Head of caudate nucleus (tissue), 42 donors: Measurements from ENCODE around the gene OR2H1.

Experiments
- DNase-seq, 42 donors: peaks; one replicate each; pipeline versions ENCODE4 v3.0.0 to v3.0.0-alpha.2; 2020 to 2021; ENCODE audit warnings: mixed read lengths in 7 of 42
- intact Hi-C: fragments of 100-400 bp; cut with DNase I; formaldehyde crosslinking; loops from one replicate; pipeline ENCODE4 v1.15.0; 2022

The OR2H1 gene

DNA sequence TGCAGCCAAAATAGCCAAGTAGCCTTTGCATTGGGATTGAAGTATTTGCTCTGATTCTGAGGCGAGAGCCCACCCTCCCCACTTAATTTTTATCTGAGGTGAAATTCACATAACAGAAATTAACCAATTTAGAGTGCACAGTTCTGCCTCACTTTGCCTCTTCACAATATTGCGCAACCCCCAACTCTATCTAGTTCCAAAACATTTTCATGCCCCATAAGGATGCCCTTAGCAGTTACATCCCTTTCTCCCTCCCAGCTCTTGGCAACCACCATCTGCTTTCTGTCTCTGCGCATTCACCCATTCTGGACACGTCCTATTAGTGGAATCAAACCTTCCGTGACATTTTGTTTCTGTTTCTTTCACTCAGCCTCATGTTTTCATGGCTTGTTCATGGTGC is 21.8 kb downstream of the OR2H1 start:
- no peak for DNase-seq
- intact Hi-C loops, result no loop called here

DNA sequence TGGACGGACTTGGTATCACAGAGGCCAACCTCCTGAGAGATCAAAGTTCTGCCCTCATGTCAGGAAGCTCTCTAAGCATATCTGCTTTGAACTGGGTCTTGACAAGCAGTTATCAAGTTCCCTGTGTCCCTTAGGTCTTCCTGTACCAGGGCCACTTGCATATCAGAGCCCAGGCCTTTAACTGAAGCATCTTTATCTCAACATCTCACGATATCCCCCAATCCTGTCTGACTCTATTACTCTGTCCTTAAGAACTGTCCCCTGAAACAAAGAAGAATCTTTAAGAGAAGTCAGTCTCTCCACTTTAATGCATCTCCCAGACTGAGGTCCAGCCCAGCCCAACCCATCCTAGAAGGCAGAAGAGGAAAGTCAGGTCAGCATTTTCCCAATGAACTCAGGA is 22.6 kb downstream of the OR2H1 start:
- intact Hi-C loops, result no loop called here
- no peak for DNase-seq

DNA sequence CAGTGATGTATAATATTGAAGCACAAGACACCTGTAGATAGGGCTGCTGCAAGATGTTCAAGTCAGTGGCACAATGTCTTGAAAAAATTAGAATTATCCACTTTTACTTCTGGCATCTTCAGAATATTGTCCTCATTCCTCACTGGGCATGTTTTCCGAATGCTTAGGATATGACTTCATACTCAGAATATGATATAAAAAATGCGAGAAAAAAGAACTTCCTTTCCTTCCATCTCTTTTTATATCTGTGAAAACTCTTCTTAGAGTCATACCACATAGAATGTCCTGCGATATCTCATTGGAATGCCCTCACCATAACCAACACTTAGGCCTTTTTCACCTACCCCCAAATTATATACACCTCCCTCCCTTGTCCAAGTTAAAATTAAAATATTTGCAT is 26.2 kb downstream of the OR2H1 start:
- no peak for DNase-seq
- intact Hi-C loops, result no loop called here

DNA sequence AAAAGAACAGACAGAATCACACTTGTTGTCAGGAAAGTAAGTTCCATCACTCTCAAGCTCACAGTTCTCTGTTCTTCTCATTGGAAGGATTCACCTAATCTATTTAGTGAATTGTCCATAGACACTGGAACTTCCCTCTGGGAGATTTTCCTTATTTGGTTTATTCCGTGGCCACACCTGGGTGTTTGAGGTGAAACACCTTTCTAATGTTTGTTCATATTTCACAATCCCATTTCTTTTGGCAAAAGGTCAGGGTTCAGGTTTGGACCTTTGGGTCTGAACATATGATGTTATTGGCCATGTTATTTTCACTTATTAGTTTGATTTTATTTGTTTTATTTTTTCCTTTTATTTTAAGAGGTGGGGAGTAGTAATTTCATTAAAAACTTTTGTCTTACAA is 26.8 kb downstream of the OR2H1 start:
- no peak for DNase-seq
- intact Hi-C loops, result no loop called here

DNA sequence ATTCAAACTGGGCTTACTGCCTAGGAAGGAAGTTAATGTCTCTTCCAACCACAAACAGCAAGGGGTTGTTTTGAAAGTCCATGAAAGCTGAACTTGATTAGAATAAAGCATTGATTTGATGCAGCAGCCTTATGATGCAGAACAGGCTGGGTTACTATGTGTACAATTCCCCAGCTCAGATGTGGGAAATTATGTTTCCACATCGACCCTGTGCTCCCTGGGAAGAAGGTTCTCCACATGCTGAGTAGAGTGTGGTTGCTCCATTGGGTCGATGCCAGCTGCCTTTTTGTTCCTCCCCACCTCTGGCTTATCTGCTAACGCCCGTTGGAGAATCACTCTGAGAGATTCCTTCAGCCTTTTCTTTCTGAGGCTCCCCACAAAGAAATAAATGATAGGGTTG is 29.6 kb downstream of the OR2H1 start:
- intact Hi-C loops, result no loop called here
- DNase-seq, result peak in 1 of 42 donors; percentile 10

DNA sequence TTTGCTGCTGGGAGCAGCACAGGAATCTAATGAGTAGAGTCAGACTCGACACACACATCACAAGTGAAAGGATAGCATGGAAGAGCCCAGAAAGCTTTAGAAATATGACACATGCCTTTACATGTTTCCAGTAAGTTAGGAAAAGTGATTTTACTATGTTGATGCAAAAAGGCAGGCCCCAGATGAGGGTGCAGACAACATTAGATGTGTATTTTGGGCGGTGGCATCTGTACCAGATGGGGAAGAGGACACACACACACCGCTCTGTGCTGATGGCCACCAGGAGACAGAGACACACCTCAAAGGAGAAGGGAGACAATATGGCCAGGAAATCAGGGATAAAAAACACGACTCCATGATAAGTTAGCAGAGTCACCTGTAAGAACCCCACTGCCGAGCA is 30.2 kb downstream of the OR2H1 start:
- DNase-seq, result peak in 1 of 42 donors; percentile 24
- intact Hi-C loops, result no loop called here

DNA sequence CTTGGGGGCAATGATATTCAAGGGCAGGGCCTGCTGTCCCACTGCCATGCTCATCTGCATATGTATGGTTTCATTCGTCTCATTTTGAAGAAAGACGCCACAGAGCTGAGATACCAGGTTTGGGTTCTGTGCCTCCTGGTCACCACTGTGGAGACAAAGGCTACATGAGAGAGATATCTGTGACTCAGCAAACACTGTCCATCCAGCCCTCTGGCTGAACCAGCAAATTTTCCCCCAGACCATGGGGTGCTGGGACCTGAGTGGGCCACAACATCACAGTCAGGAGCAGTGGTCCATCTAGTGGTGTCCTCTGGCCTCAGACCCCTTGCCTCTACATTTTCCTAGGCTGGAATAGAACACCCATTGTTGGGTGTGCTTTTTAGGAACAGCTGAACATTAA is 30.7 kb downstream of the OR2H1 start, which contains the start of gene MAS1L:
TSS of gene MAS1L (minus strand) at position 297 of the 400 bp plus-strand sequence. CDS start at position 243, 54 bp downstream.
- DNase-seq, result peak in 1 of 42 donors; percentile 7

DNA sequence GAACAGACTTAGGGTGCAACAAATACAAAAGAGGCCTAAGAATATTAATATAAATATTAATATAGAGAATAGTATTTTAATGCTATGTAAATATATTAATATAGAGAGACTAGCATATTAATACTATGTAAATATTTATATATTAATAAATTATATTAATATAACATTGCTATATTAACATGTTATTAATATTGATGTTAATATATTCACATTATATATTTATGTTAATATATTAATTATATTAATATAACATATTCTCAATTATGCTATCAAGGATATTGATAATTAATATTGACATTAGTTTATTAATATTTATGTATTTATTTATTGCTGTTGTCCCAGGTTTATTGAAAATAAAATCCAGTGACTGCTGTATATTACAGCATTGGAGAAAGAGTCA is 31.9 kb downstream of the OR2H1 start:
- no peak for DNase-seq
- intact Hi-C loops, result no loop called here

More for the DNA sequence above, 30.7 kb downstream of the OR2H1 start, which contains the start of gene MAS1L:
- intact Hi-C loops, result no loop called here

DNA sequence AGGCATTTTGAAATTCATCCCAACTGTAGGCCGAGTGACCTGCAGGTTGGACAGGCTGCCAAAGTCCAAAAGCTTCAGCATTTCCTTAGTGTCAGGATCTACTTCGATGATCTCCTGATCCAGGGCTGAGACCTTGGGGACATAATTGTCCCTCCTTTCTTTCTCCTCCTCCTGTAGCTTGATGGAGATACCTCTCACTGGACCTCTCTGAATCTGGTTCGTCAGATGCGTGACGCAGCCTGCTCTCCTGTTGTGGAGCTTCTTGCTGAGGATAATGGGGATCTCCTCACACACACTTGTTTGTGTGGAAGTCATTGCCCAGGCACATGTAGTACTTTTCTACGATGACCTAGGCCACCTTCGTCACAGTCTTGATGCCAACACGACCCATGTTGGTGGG is 32.3 kb downstream of the OR2H1 start:
- DNase-seq, result no peak
- intact Hi-C loops, result no loop called here

DNA sequence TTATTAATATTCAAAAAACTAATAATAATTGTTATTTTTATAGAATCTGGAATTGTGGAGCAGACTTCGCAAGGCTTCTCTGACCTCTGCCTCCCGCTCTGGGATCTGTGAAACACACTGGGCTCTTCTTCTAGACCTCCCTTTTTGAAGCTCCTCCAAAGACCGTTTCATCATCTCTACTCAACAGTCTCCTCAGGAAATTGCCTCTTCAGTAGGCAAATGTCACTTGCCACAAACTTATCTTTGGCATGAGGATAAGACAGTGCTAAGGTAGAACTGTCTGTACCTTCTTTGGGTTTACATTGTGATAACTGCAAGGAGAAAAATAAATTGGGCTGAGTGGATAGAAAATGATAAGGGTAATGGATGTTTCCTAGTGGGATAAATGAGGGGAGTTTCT is 33.1 kb downstream of the OR2H1 start:
- peak in 1 of 42 donors; percentile 3 for DNase-seq
- intact Hi-C loops, result no loop called here

DNA sequence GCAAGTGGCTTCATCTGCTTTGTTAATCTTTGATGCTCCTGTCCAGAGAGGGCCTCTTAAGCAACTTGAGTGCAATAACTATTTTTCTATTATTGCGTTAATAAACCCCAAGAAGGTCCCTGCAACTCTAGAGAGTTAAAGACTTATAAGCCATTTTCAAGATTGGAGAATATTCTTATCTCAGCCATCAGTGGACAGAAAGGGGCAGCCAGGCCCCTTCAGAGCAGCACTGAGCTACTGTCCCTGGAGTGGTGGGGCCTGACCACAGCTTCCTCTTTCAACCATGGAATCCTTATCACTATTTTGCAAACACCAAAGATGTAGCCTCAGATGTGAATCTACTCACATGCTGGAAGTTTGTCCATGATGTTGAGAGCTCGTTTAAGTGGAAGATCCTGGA is 33.6 kb downstream of the OR2H1 start:
- DNase-seq, result no peak
- intact Hi-C loops, result no loop called here

DNA sequence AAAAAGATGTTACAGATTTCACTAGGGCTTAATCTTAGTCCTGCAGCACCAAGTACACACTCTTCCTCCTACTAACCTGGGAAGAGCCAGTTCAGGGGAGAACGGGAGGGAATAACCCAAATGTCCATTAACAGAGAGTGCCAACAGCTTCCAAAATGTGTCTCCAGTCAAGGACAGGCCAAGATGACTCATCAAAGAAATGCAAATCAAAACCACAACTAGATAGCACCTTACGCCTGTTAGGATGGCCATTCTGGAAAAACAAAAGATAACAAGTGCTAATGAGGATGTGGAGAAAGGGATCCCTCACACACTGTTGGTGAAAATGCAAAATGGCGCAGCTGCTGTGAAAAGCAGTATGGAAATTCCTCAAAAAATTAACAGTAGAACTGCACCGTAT is 34.6 kb downstream of the OR2H1 start:
- intact Hi-C loops, result no loop called here
- no peak for DNase-seq

DNA sequence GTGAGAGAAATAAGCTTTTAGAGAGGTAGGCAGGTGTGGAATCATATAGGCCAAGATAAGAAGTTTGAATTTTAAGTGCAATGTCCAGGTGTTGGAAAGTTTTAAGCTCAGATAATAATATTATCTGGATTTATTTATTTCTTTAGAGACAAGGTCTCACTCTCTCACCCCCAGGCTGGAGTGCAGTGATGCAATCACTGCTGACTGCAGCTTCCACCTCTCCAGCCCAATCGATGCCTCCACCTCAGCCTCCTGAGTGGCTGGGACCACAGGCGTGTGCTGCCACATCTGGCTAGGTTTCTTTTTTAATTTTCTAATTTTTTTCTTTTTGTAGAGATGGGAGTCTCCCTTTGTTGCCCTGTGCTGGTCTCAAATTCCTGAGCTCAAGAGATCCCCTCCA is 36.3 kb downstream of the OR2H1 start:
- intact Hi-C loops, result no loop called here
- DNase-seq, result no peak

DNA sequence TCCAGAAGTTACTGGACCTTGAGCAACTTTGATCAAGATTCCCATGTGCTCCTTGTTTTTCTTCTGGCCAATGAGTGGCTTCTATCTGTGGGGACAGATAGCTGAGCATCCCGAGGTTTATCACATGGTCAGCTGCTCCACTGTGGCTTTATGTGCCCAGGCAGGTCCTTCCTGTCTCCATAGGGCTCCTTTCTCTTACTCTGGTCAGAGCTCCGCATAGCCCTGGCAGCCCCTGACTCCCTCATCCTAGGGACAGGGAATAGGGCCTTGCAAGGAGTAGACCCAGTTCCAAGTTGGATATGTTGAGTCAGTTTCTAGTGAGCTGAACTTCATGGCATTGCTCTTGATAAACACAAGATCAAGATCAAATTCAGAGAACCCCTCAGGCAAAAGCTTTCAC is 37.2 kb downstream of the OR2H1 start:
- no peak for DNase-seq
- intact Hi-C loops, result no loop called here

DNA sequence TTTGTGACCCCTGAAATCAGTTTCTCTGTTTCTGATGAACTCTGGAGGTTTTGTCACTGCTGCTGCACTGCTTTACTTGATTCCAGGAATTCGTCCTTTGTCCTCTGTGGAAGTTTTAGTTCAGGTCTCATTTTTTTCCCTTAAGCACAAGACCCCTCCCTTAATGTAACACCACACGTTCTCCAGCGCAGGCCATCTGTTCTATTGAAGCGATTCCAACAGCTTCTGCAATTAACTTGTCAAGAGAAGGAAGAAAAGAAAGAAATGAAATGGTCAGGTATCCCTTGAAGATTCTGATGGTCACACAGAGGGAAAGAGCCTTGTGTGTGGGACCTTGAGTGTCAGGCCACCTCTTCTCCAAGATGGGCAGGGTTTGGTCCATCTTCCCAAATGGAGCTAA is 38.6 kb downstream of the OR2H1 start:
- no peak for DNase-seq
- intact Hi-C loops, result no loop called here

DNA sequence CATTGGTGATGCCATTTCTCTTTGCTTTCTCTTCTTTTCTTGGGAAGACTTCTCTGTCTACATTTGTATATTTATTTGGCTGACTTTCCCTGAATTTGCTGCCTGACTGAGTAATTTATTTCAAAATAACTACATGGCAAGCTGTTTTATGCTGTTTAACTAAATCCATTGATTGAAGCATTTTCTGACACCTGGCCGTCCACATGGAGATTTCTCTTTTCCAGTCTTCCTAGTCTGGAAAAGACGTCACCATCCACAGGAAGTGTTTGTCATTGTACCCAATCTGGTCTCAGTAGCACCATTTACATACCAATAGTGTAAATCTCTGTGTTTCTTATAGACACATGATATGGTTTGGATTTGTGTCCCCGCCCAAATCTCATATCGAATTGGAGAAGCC is 40.0 kb downstream of the OR2H1 start:
- DNase-seq, result peak in 1 of 42 donors; percentile 17
- intact Hi-C loops, result no loop called here

DNA sequence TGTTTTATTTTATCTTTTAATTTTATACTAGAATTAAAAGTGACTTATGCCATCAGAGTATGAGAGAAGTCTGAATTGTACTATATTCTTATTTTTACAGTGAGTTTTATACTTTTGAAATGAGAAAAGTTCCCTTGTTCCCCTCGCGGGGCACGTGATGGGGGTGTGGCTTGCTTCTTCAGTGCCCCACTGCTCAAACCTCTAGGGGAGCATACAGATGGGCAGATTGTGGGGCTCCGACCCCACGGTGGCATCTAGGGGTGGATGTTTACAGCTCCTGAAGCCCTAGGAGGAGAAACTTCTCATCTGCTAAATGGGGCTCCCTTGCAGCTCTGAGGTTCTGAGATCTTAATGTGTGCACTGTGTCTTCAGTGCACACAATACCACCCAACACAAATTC is 42.7 kb downstream of the OR2H1 start:
- intact Hi-C loops, result no loop called here
- DNase-seq, result peak in 1 of 42 donors; percentile 10

DNA sequence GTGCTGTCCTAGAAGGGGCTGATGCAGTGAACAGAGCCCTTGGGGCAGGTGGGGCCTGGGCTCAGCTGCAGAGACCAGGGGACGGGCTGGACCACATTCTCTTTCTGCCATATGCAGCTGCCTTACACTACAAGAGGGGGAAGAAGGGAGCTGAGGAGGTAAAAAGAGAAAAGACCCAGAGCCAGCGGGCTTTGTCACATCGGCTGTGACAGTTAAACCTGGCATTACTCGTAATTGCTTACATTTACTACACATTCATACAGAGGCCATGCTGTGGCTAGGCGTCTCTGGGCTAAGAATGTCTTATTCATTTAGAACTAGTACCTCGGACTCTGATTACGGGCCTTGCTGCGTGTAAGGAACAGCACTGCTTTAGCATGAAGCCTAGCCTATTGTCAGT is 43.6 kb downstream of the OR2H1 start:
- intact Hi-C loops, result no loop called here
- no peak for DNase-seq

DNA sequence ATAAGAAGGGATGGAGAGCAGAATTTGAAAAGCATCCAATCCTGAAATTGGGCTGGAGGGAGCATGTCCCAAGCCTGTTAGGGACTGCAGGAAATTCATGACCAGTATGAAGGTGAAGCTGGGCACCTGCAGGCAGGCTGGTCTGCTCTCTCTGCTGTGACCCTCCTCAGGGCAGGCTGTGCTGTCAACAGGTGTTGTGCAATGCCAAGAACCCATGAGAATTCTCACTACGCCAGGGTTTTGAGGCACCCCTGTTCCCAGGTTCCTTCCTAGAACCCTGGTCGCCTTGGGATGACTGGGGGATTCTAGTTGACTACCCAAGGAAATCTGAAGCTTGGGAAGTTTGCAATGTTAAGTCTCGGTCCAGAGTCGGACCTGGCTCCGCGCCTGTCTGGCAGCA is 44.2 kb downstream of the OR2H1 start:
- intact Hi-C loops, result no loop called here
- DNase-seq, result peak in 1 of 42 donors; percentile 16

DNA sequence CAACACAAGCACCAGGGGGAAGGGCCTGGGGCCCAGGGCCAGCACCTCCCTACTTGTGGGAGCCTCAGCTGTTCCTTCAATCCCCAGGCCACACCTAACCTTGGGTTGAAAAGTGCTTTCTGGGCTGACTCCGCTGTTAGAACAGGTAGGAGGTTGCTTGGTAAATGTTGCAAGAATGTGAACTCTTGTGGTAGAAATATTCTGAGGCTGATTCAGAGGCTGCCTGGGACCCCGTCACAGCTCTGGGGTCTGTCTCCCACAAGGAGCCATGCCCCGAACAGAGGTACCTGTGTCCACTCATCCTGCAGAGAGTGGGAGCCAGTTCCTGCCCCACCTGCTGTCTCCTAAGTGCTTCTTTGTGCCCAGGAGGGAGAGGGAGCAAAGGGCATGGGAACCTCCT is 45.2 kb downstream of the OR2H1 start:
- DNase-seq, result peak in 1 of 42 donors; percentile 8
- intact Hi-C loops, result no loop called here

DNA sequence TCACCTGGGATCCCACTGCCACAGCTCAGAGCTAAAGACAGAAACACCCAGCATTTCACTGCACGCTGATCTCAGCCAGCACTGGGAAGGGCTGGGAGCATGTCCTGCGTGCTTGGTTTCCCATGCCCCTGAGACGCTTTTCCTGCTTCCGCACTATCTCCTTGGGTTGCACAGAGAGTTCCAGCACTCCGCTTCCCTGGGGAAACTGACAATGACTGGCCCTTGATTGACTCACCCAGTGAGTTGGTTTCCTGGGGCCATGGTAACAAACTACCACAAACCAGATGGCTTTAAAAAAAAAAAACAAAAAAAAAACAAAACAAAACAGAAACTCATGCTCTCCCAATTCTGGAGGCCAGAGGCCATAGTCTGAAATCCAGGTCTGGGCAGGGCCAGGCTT is 45.6 kb downstream of the OR2H1 start:
- peak in 1 of 42 donors; percentile 13 for DNase-seq
- intact Hi-C loops, result no loop called here

DNA sequence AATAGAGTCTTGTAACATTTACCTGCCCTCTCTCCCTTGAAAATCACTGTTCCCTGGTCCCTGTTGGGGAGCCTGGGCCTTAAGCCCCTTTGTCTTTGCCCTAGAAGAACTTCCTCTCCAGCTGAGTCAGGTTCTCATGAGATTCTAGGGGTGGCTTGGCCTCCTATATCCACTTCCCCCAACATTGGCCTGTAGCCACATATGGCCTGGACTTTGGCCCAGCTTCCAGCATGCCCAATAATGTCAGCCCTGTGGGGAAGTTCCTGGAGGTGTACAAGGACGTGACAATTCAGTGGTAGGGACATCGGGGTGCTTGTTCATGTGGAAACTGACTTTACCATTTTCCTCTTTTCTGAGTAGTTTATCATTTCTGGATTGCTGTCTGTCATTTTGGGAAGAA is 48.0 kb downstream of the OR2H1 start:
- peak in 1 of 42 donors; percentile 4 for DNase-seq
- intact Hi-C loops, result no loop called here
